DOHH2 (cell line): ENCODE measurements around the gene GNAS-AS1.

Experiments
- H3F3A ChIP-seq: fragments of 200-600 bp; sonication (generic), shearing (Covaris generic); 2 replicates; pipeline ENCODE4 v1.6.0; 2016; ENCODE audit warnings: antibody characterized with exemption, mild to moderate bottlenecking; ENCODE audit not compliant: control insufficient read depth, insufficient read depth
- H3K27ac ChIP-seq: fragments of 200-600 bp; sonication (generic); 2 replicates; pipeline ENCODE4 v1.5.1; 2014; ENCODE audit warnings: low read depth, mild to moderate bottlenecking, low read length, moderate library complexity
- H3K27me3 ChIP-seq: fragments of 200-600 bp; sonication (generic); 2 replicates; pipeline ENCODE4 v1.6.1; 2014; ENCODE audit warnings: mild to moderate bottlenecking, low read length, mixed read lengths; ENCODE audit not compliant: control insufficient read depth
- H3K36me3 ChIP-seq: fragments of 200-600 bp; sonication (generic); 2 replicates; pipeline ENCODE4 v1.6.1; 2014; ENCODE audit warnings: mild to moderate bottlenecking, low read length, moderate library complexity, mixed read lengths; ENCODE audit not compliant: control insufficient read depth
- H3K4me1 ChIP-seq: fragments of 200-600 bp; sonication (generic); 2 replicates; pipeline ENCODE4 v1.6.1; 2014; ENCODE audit warnings: mild to moderate bottlenecking, low read length, mixed read lengths; ENCODE audit not compliant: control insufficient read depth
- H3K4me2 ChIP-seq: fragments of 200-600 bp; sonication (generic); 2 replicates; pipeline ENCODE4 v1.6.0; 2014; ENCODE audit warnings: mild to moderate bottlenecking, low read length, moderate library complexity
- H3K4me3 ChIP-seq: fragments of 200-600 bp; sonication (generic); 2 replicates; pipeline ENCODE4 v1.5.1; 2014; ENCODE audit warnings: mild to moderate bottlenecking, low read length, mixed read lengths
- H3K79me2 ChIP-seq: fragments of 200-600 bp; sonication (generic); 2 replicates; pipeline ENCODE4 v1.6.1; 2014; ENCODE audit warnings: mild to moderate bottlenecking, low read length, mixed read lengths; ENCODE audit not compliant: control insufficient read depth
- H3K9me2 ChIP-seq: fragments of 200-600 bp; sonication (generic); replicated peaks from 2 replicates; pipeline ENCODE4 v1.6.1; 2014; ENCODE audit warnings: mild to moderate bottlenecking, low read length, mixed read lengths; ENCODE audit not compliant: control insufficient read depth
- H3K9me3 ChIP-seq: fragments of 200-600 bp; sonication (generic); 2 replicates; pipeline ENCODE4 v1.6.1; 2014; ENCODE audit warnings: antibody characterized with exemption, low read length, mixed read lengths; ENCODE audit not compliant: control insufficient read depth, insufficient read depth
- H4K20me1 ChIP-seq: fragments of 200-600 bp; sonication (generic); 2 replicates; pipeline ENCODE4 v1.6.0; 2014; ENCODE audit warnings: low read depth, mild to moderate bottlenecking, antibody characterized with exemption, low read length, moderate library complexity; ENCODE audit not compliant: control insufficient read depth, insufficient read depth
- EZH2phosphoT487 ChIP-seq: fragments of 200-600 bp; sonication (generic); IDR thresholded peaks from 2 replicates; pipeline ENCODE4 v1.6.1; 2017; ENCODE audit warnings: borderline replicate concordance, mild to moderate bottlenecking, antibody characterized with exemption, low read length, moderate library complexity, mixed read lengths
- TF ChIP-seq, protein P1 (sequence below): fragments of 200-600 bp; sonication (generic); IDR thresholded peaks from one replicate; pipeline ENCODE4 v1.5.1; 2014; ENCODE audit warnings: antibody characterized with exemption, mild to moderate bottlenecking, low read depth, low read length; ENCODE audit not compliant: poor library complexity, severe bottlenecking

The GNAS-AS1 gene

DNA sequence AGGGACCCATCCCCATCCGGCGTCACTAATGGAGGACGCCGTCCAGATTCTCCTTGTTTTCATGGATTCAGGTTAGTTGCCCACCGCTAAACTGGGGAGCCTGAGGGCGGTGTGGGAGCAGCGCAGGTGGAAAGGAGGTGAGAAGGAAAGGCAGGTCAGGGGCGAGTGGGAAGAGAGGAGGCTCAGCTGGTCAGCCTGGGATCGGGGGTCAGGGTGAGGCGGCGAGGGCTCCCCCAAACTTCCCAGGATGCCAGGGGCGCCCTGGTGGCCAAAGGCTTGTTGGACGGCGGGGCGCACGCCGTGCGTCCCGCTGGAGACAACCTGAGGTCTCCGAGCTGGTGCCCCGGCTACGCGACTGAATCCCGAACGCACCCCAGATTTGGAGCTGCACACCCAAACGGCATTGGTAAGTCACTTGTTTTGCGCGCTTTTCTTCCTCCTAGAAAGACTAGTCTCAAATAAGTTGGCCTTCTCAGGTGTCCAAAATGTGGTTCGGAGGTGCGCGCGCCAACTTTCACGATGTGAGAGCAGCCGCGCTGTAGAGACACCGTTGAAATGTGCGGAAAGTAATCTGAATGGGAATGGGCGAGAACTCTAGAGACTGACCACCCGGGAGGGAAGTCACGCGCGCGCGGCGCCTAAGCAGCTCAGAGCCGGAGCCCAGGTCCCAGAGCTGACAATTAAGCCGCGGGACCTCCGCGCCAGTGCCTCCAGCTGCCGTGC is 9.7 kb downstream of the GNAS-AS1 start:
- no peak overlapping the region for H3K27ac ChIP-seq
- peaks cover 4% of the 10 kb centered on the region; the same call in 1 of the 2 replicates for H3K27me3 ChIP-seq
- TF ChIP-seq, protein P1, sequence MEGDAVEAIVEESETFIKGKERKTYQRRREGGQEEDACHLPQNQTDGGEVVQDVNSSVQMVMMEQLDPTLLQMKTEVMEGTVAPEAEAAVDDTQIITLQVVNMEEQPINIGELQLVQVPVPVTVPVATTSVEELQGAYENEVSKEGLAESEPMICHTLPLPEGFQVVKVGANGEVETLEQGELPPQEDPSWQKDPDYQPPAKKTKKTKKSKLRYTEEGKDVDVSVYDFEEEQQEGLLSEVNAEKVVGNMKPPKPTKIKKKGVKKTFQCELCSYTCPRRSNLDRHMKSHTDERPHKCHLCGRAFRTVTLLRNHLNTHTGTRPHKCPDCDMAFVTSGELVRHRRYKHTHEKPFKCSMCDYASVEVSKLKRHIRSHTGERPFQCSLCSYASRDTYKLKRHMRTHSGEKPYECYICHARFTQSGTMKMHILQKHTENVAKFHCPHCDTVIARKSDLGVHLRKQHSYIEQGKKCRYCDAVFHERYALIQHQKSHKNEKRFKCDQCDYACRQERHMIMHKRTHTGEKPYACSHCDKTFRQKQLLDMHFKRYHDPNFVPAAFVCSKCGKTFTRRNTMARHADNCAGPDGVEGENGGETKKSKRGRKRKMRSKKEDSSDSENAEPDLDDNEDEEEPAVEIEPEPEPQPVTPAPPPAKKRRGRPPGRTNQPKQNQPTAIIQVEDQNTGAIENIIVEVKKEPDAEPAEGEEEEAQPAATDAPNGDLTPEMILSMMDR = no peak
- TF ChIP-seq EZH2phosphoT487 = no peak
- H3K9me2 ChIP-seq = no peaks in the 10 kb centered on the region
- no peaks in the 10 kb centered on the region for H3K9me3 ChIP-seq
- H3K4me2 ChIP-seq = no peak overlapping the region
- H3F3A ChIP-seq = no peaks in the 10 kb centered on the region
- H3K79me2 ChIP-seq = peaks cover 24% of the 10 kb centered on the region
- H3K4me3 ChIP-seq = no peak overlapping the region
- H3K4me1 ChIP-seq = no peaks in the 10 kb centered on the region
- peaks cover 3% of the 10 kb centered on the region; the same call in 1 of the 2 replicates for H4K20me1 ChIP-seq
- peaks cover 2% of the 10 kb centered on the region; the same call in 1 of the 2 replicates for H3K36me3 ChIP-seq

DNA sequence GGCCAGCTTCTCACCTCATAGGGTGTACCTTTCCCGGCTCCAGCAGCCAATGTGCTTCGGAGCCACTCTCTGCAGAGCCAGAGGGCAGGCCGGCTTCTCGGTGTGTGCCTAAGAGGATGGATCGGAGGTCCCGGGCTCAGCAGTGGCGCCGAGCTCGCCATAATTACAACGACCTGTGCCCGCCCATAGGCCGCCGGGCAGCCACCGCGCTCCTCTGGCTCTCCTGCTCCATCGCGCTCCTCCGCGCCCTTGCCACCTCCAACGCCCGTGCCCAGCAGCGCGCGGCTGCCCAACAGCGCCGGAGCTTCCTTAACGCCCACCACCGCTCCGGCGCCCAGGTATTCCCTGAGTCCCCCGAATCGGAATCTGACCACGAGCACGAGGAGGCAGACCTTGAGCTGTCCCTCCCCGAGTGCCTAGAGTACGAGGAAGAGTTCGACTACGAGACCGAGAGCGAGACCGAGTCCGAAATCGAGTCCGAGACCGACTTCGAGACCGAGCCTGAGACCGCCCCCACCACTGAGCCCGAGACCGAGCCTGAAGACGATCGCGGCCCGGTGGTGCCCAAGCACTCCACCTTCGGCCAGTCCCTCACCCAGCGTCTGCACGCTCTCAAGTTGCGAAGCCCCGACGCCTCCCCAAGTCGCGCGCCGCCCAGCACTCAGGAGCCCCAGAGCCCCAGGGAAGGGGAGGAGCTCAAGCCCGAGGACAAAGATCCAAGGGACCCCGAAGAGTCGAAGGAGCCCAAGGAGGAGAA is 10.5 kb downstream of the GNAS-AS1 start:
- H3K79me2 ChIP-seq = peaks cover 21% of the 10 kb centered on the region

GRCh38 chr20:58839474-58839874 is 11.2 kb downstream of the GNAS-AS1 start:
- peaks cover 4% of the 10 kb centered on the region; the same call in 1 of the 2 replicates for H3K27me3 ChIP-seq
- H4K20me1 ChIP-seq = peaks cover 3% of the 10 kb centered on the region; the same call in 1 of the 2 replicates
- H3K9me3 ChIP-seq = no peaks in the 10 kb centered on the region
- no peaks in the 10 kb centered on the region for H3F3A ChIP-seq
- peaks cover 17% of the 10 kb centered on the region for H3K79me2 ChIP-seq
- H3K4me3 ChIP-seq = no peak overlapping the region
- H3K9me2 ChIP-seq = no peaks in the 10 kb centered on the region
- no peaks in the 10 kb centered on the region for H3K4me1 ChIP-seq
- H3K4me2 ChIP-seq = no peak overlapping the region; the same call in 1 of the 2 replicates
- no peak for TF ChIP-seq EZH2phosphoT487
- TF ChIP-seq, protein P1 = peak; percentile 47
- no peak overlapping the region for H3K27ac ChIP-seq
- H3K36me3 ChIP-seq = peaks cover 2% of the 10 kb centered on the region; the same call in 1 of the 2 replicates

More for the DNA sequence above, 10.5 kb downstream of the GNAS-AS1 start:
- H3F3A ChIP-seq = no peaks in the 10 kb centered on the region
- TF ChIP-seq, protein P1 = no peak
- no peak for TF ChIP-seq EZH2phosphoT487
- no peaks in the 10 kb centered on the region for H3K4me1 ChIP-seq
- no peaks in the 10 kb centered on the region for H3K9me3 ChIP-seq
- no peak overlapping the region for H3K4me2 ChIP-seq
- H3K9me2 ChIP-seq = no peaks in the 10 kb centered on the region
- H3K4me3 ChIP-seq = no peak overlapping the region
- H3K27ac ChIP-seq = no peak overlapping the region
- H3K36me3 ChIP-seq = peaks cover 2% of the 10 kb centered on the region; the same call in 1 of the 2 replicates
- H3K27me3 ChIP-seq = peaks cover 4% of the 10 kb centered on the region; the same call in 1 of the 2 replicates
- H4K20me1 ChIP-seq = peaks cover 3% of the 10 kb centered on the region; the same call in 1 of the 2 replicates
